EL (cell line): ENCODE data around the gene SPI1.

Source experiments
- DNase-seq: peaks from one replicate; pipeline ENCODE4 v3.0.0-alpha.2; 2016

SPI1 gene

DNA sequence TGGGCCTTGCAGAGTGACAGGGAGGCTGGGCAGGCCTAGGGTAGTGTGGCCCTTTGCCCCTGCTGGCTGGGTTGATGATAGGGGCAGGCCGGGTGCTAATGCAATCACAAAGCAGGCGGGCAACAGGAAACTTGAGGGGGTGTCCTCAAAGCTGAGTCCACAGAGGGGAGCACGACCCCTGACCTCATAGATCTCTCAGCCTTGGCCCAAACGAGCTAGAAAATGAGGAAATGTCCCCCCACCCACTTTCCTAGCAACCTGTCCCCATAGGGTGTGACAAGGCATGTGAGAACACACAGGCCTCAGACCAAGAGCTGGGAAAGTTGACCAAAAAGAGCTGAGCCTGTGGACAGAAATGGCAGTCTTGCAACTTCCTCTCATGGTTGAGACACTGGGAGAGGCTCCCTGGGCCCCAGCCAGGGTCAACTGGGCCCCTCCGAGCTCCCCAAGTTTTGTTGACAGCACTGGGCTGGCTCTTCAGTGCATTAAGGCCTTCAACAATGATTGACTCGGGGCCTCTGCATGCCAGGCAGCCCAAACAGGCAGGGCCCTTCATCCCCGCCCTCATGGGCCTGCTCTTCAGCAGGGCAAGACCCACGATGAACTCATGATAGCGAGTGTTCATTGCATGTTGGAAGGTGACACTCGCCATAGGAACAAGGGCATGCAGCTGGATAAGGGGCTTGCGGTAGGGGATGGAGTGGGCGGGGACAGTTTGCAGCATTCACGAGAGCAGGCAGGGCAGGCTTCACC lies 9.8 kb upstream of the SPI1 start:
- DNase-seq, result no peak

DNA sequence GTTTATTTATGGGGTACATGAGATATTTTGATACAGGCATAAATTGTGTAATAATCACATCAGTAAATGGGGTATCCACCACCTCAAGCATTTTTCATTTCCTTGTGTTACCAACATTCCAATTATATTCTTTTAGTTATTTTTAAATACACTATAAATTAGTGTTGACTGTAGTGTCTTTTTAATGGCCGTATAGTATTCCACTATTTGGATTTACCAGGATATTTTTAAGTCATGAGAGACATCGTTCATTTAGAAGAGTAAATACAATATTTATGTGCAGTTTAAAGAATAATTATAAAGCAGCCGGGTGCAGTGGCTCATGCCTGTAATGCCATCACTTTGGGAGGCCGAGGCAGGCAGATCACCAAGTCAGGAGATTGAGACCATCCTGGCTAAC lies 6.2 kb upstream of the SPI1 start:
- DNase-seq, result no peak

DNA sequence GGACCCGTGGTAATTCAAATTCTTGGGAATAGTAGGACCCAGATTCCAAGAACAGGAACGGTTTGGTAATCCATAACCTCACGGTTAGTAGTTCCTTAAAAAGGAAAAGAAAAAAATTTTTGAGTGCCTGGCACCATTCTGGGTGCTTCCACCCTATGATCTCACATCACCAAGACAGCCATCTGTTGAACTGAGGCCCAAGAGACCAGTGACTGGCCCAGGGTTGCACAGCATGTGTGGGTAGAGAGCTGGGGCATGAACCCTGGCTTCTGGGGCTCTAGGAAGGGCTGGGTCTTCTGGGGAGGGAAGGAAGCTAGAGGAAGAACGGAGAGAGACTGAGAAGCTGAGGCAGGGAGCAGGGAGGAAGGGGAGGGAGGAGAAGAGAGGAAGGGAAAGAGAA lies 4.7 kb upstream of the SPI1 start:
- no peak for DNase-seq

DNA sequence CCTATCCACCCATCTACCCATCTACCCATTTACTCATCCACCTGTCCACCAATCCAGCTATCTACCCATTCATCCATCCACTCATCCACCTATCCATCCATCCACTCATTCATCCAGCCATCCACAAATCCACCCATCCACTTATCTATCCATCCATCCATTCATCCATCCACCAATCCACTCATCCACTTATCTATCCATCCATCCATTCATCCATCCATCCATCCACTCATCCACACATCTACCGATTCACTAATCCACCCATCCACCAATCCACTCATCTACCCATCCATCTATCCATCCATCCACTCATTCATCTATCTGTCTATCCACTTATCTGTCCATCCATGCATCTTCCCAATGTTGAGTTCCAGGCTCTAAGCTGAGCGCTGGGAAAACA lies 1.7 kb upstream of the SPI1 start:
- no peak for DNase-seq

DNA sequence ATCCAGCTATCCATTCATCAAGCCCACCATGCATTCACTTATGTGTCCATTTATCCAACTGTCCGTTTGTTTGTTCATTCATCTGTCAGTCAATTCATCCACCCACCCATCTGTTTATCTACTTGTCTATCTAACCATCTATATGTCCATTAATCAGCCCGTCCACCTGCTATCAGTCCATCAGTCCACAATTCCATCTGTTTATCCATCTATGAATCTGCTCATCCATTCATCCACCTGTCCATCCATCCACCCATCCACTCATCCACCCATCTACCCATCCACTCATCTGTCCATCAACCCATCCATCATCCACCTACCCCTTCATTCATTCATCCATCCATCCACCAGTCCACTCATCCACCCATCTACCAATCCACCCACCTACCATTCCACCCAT lies 970 bp upstream of the SPI1 start:
- no peak for DNase-seq

DNA sequence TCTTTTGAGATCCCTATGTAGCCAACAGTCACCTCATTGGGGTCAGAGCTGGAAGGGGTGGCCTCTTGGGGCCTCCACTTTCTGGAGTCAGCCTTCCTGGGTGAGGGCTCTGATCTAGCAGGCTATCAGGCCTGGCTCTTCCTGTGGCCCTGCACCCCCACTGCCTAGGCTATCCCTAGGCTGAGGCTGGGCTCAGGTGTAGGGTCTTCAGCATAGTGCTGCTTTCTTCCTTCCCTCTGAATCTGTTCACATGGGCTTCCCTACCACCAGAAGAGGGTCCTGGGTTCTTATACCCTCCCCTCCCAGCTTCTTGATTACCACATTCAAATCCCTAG lies 456 bp upstream of the SPI1 start:
- DNase-seq, result no peak

DNA sequence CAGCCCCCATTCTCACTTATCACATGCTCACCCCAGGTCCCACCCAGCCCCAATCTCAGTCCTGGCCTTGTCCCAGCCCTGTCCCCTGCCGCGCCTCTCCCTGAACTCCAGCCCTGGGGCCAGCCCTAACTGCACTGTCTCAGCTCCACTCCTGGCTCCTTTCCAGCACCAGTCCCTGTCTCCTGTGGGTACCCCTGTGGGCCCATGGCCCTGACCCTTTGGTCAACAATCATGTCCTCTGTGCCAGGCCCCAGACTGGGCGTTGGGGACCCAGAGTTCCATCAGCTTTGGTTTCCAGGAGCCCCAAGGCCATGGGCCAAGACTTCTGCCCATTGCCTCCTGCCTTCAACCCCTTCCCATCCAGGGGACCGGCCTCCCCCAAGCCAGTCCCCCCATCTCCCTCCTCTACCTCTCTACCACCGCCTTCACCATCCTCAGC lies 757 bp downstream of the SPI1 start:
- no peak for DNase-seq

DNA sequence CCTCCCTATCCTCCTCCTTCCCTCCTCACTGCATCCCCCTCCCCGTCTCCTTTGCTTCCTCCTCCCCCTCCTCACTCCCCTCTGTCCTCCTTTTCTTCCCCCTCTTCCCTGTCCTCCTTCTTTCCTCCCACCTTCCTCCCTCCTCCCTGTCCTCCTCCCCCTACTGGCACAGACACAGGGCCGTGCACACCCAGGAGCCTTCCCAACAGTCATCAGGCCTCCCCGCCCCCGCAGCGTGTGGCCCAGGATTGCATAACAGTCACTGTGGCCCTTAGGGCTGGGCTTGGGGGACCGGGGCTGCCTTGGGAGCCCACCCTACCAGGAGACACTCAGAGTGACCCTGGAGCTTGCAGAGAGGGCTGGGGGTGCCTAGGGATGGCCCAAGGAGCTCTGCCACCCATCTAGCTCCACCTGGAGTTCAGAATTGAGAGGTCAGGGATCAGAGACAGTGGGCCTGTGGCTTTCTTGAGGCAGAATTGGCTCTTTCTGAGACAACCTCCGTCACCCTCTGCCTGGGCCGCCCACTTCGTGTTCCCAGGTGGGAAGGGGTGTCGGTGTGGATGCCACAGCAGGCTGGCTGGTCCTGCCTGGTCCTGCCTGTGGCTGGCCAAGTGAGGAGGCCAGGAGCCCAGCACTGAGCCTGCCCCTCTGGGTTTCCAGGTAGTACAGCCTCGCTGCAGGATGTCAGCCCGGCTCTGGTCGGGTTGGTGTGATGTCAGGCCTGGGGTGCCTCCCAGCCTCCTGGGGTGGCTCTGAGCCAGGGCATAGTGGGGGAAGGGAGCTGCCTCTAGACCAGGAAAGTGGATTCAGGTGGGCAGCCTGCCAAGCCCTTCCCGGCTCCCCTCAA lies 1.6 kb downstream of the SPI1 start:
- no peak for DNase-seq

DNA sequence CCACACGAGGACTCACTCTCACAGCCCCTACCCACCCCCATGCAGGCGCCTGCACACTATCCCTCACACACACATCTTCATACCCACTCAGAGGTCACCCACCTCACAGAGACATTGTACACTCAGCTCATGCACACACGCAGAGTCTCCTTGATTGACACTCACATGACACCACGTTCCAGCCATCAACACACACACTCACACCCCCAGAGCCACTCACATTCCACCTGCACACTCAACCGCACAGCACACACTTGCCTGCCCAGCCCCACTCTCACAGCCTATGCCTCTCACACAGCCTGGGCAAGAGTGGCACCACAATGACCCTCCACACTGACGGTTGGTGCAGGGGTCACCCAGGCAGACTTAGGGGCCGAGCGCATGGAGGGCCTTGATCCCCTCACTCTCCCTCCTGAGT lies 2.2 kb downstream of the SPI1 start:
- DNase-seq, result no peak

DNA sequence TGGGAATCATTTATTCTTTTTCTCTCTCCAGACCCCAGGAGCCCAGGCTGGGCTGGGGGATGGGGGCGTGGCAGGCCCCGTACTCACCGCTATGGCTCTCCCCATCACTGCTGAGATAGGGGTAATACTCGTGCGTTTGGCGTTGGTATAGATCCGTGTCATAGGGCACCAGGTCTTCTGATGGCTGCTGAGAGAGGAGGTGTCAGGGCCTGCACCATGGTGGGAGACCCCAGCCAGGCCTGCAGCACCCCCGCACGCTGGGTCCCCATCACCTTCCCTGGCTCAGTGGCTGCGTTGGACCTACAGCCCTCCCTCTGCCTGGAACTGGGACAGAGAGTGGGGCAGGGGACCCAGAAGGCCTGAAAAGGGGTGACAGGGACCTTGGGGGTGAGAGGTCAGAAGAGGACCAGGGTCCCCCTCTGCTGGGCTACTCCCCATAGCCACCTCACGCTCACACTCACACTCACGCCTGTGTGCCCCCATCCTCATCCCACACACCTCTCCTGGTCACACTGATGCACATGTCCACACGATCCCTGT lies 2.7 kb downstream of the SPI1 start:
- no peak for DNase-seq

DNA sequence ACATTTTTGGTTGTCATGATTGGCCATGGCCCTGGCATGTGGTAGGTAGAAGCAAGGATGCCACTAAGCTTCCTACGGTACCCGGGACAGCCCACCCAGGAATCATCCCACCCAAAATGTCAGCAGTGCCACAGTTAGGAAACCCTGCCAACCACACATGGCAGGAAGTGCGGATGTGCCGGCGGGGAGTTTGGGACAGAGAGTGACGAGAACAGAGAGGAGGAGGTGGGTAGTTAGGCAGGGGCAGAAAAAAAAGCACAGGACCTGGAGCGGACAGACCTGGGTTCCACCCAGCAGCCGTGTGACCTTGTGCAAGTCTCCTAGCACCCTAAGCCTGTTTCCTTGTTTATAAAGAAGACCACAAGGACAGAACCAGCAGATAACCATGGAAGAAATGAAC lies 3.3 kb downstream of the SPI1 start:
- no peak for DNase-seq

DNA sequence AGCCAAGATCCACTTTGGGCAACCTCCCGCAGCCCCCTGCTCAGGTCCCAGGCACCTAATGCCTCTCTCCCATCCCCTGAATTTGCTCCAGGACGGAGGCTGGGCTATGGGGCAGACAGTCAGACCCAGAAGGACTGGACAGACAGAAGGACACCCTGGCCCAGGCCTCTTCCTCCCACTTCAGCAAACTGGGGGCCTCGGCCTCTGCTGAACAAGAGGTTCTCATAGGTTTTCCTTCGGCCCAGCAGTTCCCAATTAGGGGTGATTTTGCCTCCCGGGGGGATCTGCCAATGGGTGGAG lies 3.7 kb downstream of the SPI1 start:
- no peak for DNase-seq

DNA sequence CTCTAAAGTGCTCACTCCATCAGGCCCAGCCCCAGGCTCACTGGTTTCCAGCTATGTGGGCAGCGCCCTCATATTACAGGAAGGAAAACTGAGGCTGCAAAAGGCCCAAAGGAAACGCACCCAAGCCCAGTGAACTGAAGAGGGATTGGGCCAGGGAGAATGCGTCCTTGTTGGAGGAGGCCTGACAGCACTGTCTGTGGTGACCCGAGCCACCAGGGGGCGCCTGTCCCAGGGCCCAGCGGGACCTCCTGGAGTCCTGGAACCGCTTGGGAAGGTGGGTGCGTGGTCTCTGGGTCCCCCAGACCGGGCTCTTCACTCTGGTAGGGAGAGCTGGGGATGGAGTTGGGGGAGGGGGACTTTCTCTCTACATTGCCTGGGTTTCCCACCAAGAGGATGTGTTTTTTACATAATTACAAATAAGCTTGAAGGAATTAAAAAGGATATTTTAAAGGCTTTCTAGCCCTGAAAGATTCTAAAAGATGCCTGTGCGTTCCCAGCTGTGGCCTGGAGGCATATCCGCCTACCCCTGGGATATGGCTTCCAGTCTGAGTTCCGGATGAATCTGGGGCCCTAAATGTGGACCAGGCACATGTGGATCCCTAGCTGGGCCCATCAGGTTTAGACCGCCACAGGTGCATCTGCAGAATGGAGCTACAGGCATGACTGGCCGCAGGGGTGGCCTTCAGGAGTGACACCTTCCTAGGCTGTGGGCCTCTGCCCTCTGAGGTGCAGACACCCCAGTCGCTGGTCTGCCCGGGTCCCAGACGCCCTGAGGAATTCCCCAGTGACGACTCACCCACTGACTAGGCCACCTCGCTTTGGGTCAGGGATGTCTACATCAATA lies 4.2 kb downstream of the SPI1 start:
- DNase-seq, result peak; percentile 71

DNA sequence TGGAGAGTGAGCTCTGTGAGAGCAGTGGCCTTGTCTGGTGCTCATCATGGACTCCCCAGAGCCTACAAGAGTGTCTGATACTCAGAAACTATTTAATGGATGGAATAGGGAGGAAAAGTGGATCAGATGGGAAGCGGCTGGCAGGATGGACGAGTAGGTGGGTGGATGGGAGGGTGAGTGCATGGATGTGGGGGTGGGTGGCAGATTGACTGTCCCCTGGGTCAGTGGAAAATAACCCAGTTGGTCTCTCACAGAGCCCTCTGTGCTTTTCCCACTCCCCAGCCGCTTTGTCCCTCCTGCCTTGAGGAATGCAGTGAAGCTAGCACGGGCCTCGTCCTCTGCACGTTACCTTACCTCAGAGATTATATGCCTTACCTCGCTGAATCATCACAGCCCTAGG lies 5.9 kb downstream of the SPI1 start:
- DNase-seq, result no peak

DNA sequence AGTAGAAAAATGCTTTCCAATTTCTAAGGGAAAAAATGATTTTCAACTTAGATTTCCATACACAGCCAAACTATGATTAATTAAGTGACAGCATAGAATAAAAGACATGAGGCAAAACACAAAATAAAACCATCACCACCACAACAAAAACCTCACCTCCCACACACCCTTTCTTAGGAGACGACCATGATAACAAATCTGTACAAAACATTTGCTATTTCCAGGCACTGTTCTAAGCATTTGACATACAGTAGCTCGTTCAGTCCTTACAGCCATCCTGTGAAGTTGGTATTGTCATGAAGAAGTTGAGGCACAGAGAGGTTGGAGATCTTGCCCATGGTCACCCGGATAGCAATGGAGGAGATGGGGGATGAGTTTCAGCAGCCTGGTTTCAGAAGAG lies 8.7 kb downstream of the SPI1 start:
- no peak for DNase-seq

DNA sequence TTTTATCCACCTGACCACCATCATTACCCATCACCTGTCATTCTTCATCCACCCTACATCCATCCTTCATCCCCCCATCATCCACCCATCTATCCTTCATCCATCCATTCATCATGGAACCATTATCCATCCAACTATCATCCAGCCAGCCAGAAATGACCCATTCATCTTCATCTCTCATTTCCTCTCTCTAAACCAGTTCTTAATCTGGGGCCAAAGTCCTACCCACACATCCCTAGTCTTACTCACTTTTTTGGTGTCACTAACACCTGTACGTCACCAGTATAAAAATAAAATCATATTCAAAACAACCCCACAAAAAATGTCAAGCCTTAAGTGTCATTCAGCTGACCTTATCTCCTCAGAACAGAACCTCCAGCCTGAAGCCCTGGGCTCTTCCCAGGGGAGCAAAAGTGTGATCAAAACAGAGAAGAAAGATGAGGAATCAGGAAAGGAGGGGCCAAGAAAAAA lies 12.3 kb downstream of the SPI1 start:
- DNase-seq, result no peak

DNA sequence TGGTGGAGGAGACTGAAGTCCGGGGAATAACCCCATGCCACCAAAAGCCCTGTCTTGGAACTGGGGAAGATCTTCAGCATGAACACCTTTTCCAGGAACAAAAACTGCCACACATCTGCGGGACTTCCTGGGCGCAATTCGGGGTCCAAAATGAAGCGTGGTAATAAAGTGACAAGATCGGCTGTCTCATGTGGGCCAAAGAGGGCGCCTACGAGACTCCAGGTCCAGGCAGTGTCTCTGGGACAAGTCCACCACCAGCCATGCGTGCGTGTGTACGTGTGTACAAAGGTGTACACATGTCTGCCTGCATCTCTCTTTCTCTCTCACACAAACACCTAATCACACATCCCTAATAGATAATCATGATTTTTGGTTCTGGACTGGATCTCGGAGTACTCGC lies 16.9 kb downstream of the SPI1 start:
- DNase-seq, result no peak

DNA sequence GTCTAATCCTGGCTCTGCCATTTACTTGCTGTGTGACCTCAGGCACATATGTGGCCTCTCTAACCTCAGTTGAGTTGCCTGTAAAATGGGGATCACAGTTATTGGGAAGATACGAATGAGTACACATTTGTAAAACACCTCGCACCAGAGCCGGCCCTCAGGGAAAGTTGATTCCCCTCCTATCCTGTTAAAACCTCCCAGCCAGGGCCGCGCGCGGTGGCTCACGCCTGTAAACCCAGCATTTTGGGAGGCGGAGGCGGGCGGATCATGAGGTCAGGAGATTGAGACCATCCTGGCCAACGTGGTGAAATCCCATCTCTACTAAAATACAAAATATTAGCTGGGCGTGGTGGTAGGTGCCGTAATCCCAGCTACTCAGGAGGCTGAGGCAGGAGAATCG lies 18.0 kb downstream of the SPI1 start:
- DNase-seq, result no peak

DNA sequence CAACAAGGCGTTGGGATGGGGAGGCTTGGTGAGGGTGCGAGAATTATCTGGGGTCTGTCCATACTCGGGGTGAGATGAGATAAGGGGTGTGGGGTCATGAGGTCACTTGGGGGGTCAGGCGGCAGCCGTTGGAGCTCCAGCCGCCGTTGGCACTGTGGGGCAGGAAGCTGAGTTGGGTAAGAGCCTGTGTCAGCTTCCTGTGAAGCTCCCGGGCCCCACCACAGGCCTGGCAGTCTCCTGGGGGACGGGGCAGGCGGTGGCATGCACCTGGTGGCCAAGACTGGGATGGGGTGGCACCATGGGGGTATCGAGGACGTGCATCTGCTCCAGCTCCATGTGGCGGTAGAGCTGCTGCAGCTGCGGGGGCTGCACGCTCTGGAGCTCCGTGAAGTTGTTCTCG lies 18.8 kb downstream of the SPI1 start:
- no peak for DNase-seq

DNA sequence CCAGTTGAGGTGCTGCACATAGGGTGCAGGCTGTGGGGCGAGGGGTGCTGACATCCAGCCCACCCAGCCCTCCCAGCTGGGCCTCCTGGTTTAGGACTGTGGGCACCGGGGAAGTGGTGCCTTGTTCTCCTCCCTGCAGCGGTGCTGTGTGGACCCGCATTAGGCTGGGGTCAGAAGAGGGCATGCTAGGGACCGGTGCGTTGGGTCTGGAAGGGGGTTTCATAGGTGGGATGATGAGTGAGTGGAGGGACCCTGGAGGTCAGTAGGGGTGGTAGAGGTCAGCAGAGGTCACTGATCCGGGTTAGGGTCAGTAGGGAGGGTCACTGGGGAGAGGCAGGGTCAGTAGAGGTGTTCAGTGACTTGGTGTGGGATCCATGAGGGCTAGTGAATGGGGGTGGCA lies 19.2 kb downstream of the SPI1 start:
- DNase-seq, result no peak

DNA sequence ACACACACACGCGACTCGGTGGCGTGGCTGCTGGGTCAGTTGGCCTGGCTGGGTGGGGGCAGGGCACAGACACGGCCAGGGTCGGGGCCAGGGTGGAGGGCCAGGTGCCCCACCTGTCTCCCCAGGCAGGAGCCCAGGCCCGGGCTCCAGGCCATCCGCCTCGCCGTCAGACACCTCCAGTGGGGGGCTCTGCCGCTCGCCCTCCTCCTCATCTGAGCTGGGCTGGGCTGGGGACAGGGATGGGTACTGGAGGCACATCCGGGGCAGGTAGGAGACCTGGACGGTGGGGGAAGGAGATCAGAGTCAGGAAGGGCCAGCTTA lies 19.7 kb downstream of the SPI1 start:
- DNase-seq, result no peak

DNA sequence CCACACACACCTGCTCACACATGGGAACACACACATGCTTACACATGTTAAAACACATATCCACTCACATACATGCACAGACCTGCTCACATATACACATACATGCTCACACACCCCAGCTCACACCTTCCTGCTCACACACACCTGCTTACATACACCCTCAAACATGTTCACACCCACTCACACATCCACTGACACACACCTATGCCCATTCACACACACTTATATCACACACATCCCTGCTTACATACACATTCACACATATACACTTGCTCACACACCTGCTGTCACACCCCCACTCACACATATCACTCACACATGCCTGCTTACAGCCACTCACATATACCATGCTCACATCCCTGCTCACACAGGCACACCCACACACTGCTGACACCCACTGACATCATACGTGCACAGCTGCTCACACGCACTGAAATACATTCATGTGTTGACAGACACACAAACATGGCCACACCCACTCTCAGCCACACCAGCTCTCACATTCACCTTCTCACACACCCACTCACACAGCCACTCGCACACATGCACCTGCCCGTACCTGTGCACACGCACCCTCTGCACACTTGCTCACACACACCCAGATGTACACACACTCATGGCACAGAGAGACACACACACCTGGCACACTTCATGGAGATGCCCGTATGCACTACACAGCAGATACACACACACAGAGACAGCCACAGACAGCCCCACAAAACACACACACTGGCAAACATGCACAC lies 20.2 kb downstream of the SPI1 start:
- DNase-seq, result no peak

DNA sequence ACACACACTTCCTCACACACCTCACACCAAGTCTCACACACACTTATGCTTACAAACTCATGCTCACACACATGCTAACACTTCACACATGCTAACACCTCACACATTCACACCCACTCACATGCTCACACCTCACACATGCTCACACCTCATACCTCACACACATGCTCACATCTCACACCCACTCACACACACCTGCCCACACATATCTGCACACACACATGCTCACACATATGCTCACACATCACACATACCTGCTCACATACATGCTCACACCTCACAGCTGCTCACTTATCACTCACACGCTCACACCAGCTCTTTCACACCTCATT lies 21.4 kb downstream of the SPI1 start:
- DNase-seq, result no peak
